Parathyroid adenoma (tissue), 2 donors: ENCODE measurements around the gene DYNLL1.

ENCODE experiments used
- H2AFZ ChIP-seq: fragments of 300-600 bp; sonication (generic); one replicate; pipeline ENCODE4 v1.7.0; 2017; ENCODE audit warnings: antibody characterized with exemption, mild to moderate bottlenecking
- H3K27ac ChIP-seq: fragments of 300-600 bp; sonication (generic); one replicate; pipeline ENCODE4 v1.7.0; 2017
- H3K27me3 ChIP-seq: fragments of 300-600 bp; sonication (generic); one replicate; pipeline ENCODE4 v1.7.0; 2017; ENCODE audit warnings: low read length; ENCODE audit not compliant: control insufficient read depth, insufficient read depth
- H3K36me3 ChIP-seq: fragments of 300-600 bp; sonication (generic); one replicate; pipeline ENCODE4 v1.7.0; 2017; ENCODE audit warnings: low read length; ENCODE audit not compliant: control insufficient read depth, insufficient read depth
- H3K4me1 ChIP-seq: fragments of 300-600 bp; sonication (generic); one replicate; pipeline ENCODE4 v1.7.0; 2017; ENCODE audit warnings: control low read depth
- H3K4me2 ChIP-seq: fragments of 300-600 bp; sonication (generic); one replicate; pipeline ENCODE4 v1.7.0; 2017; ENCODE audit warnings: low read length
- H3K4me3 ChIP-seq: fragments of 300-600 bp; sonication (generic); one replicate; pipeline ENCODE4 v1.7.0; 2017; ENCODE audit warnings: low read depth, low read length
- H3K79me2 ChIP-seq: fragments of 300-600 bp; sonication (generic); one replicate; pipeline ENCODE4 v1.7.0; 2017; ENCODE audit warnings: control low read depth
- H3K9ac ChIP-seq: fragments of 300-600 bp; sonication (generic); one replicate; pipeline ENCODE4 v1.7.0; 2017; ENCODE audit warnings: mild to moderate bottlenecking
- H3K9me3 ChIP-seq: fragments of 300-600 bp; sonication (generic); one replicate; pipeline ENCODE4 v1.7.0; 2017; ENCODE audit warnings: low read length; ENCODE audit not compliant: control insufficient read depth
- CTCF ChIP-seq: fragments of 300-600 bp; sonication (generic); IDR thresholded peaks from one replicate; pipeline ENCODE4 v1.7.0; 2017; ENCODE audit warnings: antibody characterized with exemption, mild to moderate bottlenecking
- donor health status: primary hyperparathyroidism.

DYNLL1 gene

GRCh38 chr12:120534203-120534702, 38.3 kb downstream of the DYNLL1 start, which contains the start of gene RNF10:
Gene RNF10 (plus strand): TSS chr12:120534356. CDS start chr12:120534812, 456 bp downstream.
- H2AFZ ChIP-seq: peak within 1 kb of the TSS; percentile 61
- H3K27me3 ChIP-seq: no peaks in the 10 kb centered on the region
- peaks cover 40% of the 10 kb centered on the region for H3K79me2 ChIP-seq
- no peaks in the 10 kb centered on the region for H3K36me3 ChIP-seq
- no peak for TF ChIP-seq CTCF
- peak within 1 kb of the TSS; percentile 98 for H3K4me2 ChIP-seq
- H3K9ac ChIP-seq: peak within 1 kb of the TSS; percentile 93
- peaks cover 35% of the 10 kb centered on the region for H3K4me1 ChIP-seq
- peak within 1 kb of the TSS; percentile 96 for H3K4me3 ChIP-seq
- H3K27ac ChIP-seq: peak within 1 kb of the TSS; percentile 76
- no peaks in the 10 kb centered on the region for H3K9me3 ChIP-seq

DNA sequence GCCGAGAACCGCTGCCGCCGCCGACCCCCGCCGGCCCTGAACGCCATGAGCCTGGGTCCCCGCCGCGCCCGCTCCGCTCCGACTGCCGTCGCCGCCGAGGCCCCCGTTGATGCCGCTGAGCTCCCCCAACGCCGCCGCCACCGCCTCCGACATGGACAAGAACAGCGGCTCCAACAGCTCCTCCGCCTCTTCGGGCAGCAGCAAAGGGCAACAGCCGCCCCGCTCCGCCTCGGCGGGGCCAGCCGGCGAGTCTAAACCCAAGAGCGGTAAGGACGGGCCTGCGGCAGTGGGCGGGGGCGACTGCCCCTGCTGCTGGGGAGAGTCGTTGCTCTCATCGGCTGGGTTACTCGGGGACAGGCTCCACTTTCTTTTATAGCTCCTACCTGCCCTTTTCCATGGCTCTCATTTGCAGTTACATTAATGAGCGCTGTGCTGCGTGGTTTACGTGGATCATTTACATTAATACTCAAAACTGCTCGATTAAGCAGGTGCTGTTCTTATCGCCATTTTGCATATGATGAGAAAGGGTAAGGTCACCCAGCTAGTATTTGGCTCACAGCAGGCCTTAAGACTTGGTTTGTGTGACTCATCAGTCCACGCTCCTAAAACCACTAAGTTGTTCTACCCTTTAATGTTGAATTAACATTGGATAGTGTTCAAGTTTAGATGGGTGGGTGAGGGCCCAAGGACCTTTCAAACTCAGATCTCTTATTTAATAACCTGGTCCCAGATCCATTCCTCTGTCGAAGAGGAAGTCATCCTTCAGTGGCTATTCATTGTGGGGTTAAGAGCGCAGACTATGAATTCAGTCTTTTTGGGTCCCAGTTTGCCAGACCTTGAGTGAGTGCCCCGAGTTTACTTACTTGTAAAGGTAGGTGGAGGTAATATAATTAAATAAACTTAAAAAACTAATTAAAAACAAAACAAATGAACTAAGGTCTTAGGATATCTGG, 39.1 kb downstream of the DYNLL1 start:
- Histone ChIP-seq H3K9ac (peak overlapping the region; percentile 93), H2AFZ (peak overlapping the region; percentile 61), H3K27me3 (no peaks in the 10 kb centered on the region), H3K27ac (peak overlapping the region; percentile 76), H3K36me3 (no peaks in the 10 kb centered on the region), H3K4me3 (peak overlapping the region; percentile 96), H3K4me2 (peak overlapping the region; percentile 98), H3K9me3 (no peaks in the 10 kb centered on the region), H3K79me2 (peaks cover 45% of the 10 kb centered on the region), H3K4me1 (peaks cover 38% of the 10 kb centered on the region)
- no peak for TF ChIP-seq CTCF

DNA sequence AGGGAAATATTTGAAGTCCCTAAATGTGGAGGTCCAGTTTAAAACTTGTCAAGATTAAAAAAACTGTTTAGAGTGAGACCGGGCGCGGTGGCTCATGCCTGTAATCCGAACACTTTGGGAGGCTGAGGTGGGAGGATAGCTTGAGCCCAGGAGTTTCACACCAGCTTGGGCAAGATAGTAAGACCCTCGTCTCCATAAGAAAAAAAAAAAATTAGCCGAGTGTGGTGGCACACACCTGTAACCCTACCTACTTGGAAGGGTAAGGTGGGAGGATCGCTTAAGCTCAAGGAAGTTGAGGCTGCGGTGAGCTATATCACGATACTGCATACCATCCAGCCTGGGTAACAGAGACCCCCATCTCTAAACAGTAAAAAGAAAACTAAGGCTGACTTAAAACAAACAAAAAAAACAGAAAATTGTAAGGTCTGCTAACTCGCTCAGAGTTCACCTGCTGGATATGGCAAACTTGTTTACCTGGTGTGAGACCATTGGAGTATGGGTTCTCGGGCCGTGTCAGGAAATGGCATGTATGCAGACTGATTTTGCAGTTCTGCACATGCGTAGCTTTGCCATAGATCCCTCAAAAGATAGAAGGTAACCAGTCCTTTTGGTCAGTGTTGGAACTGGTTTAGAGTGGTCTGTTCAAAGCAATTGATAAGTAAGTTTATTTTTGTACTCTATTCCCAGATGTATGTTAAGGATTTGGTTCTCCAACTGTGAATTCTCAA, 40.3 kb downstream of the DYNLL1 start:
- peaks cover 52% of the 10 kb centered on the region for H3K79me2 ChIP-seq
- no peaks in the 10 kb centered on the region for H3K27me3 ChIP-seq
- no peak for TF ChIP-seq CTCF
- no peak overlapping the region for H2AFZ ChIP-seq
- H3K4me3 ChIP-seq: peak overlapping the region; percentile 96
- H3K36me3 ChIP-seq: no peaks in the 10 kb centered on the region
- no peak overlapping the region for H3K9ac ChIP-seq
- no peaks in the 10 kb centered on the region for H3K9me3 ChIP-seq
- H3K4me1 ChIP-seq: peaks cover 41% of the 10 kb centered on the region
- no peak overlapping the region for H3K27ac ChIP-seq
- H3K4me2 ChIP-seq: peak overlapping the region; percentile 98

DNA sequence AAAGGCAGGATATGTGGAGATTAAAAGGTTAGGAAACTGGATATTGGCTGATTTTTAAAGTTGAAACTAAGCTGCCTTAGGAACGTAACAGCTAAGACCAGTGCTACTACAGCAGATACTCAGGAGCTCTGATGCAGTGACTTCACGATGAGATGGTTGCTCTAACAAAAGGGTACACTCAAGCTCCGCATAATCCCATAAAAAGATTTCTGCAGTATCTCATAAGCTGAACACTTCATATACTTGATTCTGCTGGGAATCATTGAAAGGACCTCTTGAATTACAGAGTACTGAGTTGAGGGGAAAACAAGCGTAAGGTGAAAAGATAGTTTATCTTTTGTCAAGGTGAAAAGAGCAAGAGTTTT, 41.9 kb downstream of the DYNLL1 start:
- no peaks in the 10 kb centered on the region for H3K36me3 ChIP-seq
- H3K4me1 ChIP-seq: peaks cover 41% of the 10 kb centered on the region
- peak overlapping the region; percentile 7 for H3K4me3 ChIP-seq
- H3K9ac ChIP-seq: no peak overlapping the region
- H3K27me3 ChIP-seq: no peaks in the 10 kb centered on the region
- H3K27ac ChIP-seq: peak overlapping the region; percentile 67
- peak overlapping the region; percentile 98 for H3K4me2 ChIP-seq
- no peak for TF ChIP-seq CTCF
- no peak overlapping the region for H2AFZ ChIP-seq
- peaks cover 68% of the 10 kb centered on the region for H3K79me2 ChIP-seq
- no peaks in the 10 kb centered on the region for H3K9me3 ChIP-seq
